ENCODE measurements around the gene OR4K17.
"Not testable (repeated sequence)": the region's sequence is repeated elsewhere in the genome, so short reads cannot be mapped to it uniquely, and the experiment has no call there.

OR4K17 gene

DNA sequence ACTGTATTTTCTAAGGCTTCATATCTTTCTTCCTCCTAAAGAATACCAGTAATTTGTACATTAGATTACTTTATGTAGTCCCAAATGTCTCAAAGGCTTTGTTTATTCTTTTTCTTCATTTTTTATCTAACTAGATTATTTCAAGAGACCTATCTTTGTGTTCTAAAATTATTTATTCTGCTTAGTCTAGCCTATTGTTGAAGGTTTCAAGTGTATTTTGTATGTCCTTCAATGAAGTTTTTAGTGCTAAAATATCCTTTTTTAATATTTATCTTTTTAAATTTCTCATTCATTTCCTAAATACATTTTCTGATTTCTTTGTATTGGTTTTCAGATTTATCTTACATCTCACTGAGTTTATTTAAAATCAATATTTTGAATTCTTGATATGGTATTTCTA is 53.9 kb downstream of the OR4K17 start:
- no peak overlapping the region for H3K27ac ChIP-seq (ENCODE audit: insufficient read depth, low read length, poor library complexity, severe bottlenecking)
- DNase-seq: no peak
- H3K4me3 ChIP-seq (ENCODE audit: insufficient read depth, low read depth, low read length, poor library complexity, severe bottlenecking): no peak overlapping the region
- H3K27me3 ChIP-seq (replicated peaks; ENCODE audit: control insufficient read depth, insufficient read depth, low read length, poor library complexity, severe bottlenecking): no peaks in the 10 kb centered on the region
- peaks cover 4% of the 10 kb centered on the region for H3K9me3 ChIP-seq (ENCODE audit: control insufficient read depth, low read length)
- no peaks in the 10 kb centered on the region for H3K36me3 ChIP-seq (ENCODE audit: control insufficient read depth, insufficient read depth, low read length)
- no peaks in the 10 kb centered on the region for H3K4me1 ChIP-seq (ENCODE audit: control insufficient read depth, insufficient read depth, low read length, poor library complexity, severe bottlenecking)

DNA sequence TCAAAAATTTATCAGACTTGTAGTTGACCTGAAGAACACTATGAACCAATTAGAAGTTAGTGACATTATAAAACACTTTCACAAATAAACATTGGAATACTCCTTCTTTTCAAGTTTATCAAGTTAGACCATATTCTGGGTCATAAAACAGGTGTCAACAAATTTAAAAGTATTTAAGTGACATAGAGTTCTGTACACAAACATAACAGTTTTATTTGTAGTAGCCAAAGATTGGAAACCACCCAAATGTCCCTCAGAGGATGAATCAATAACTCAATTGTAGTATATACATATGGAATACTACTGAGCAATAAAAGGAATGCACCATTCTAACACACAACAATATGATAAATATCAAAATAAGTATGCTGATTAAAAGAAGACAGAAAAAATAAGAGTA is 56.6 kb downstream of the OR4K17 start:
- Histone ChIP-seq H3K27me3 (replicated peaks; ENCODE audit: control insufficient read depth, insufficient read depth, low read length, poor library complexity, severe bottlenecking) (no peaks in the 10 kb centered on the region), H3K36me3 (ENCODE audit: control insufficient read depth, insufficient read depth, low read length) (no peaks in the 10 kb centered on the region), H3K27ac (ENCODE audit: insufficient read depth, low read length, poor library complexity, severe bottlenecking) (no peak overlapping the region), H3K4me3 (ENCODE audit: insufficient read depth, low read depth, low read length, poor library complexity, severe bottlenecking) (no peak overlapping the region), H3K9me3 (ENCODE audit: control insufficient read depth, low read length) (peaks cover 4% of the 10 kb centered on the region), H3K4me1 (ENCODE audit: control insufficient read depth, insufficient read depth, low read length, poor library complexity, severe bottlenecking) (no peaks in the 10 kb centered on the region)
- DNase-seq: no peak

DNA sequence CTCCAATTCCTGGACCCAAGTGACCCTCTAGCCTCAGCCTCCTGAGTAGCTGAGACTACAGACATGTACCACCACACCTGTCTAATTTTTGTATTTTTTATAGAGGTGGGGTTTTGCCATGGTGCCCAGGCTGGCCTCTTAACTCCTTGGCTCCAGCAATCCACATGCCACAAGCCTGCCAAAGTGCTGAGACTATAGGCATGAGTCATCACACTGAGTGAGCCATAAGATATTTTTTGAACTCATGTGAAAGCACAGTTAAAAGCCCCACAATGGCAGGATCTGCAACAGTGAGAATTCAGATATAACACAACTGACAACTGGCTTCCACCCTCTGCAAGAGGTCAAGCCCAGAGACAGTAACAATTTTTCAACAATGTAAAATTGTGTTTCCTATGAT is 59.3 kb downstream of the OR4K17 start:
- H3K27ac ChIP-seq (ENCODE audit: insufficient read depth, low read length, poor library complexity, severe bottlenecking); DNase-seq; H3K4me3 ChIP-seq (ENCODE audit: insufficient read depth, low read depth, low read length, poor library complexity, severe bottlenecking); H3K27me3 ChIP-seq (replicated peaks; ENCODE audit: control insufficient read depth, insufficient read depth, low read length, poor library complexity, severe bottlenecking); H3K4me1 ChIP-seq (ENCODE audit: control insufficient read depth, insufficient read depth, low read length, poor library complexity, severe bottlenecking); H3K36me3 ChIP-seq (ENCODE audit: control insufficient read depth, insufficient read depth, low read length); H3K9me3 ChIP-seq (ENCODE audit: control insufficient read depth, low read length): not testable (repeated sequence)

Data from effector memory CD4-positive, alpha-beta T cell (primary cell).